Fibroblast of peridontal ligament (primary cell): ENCODE measurements around the gene WNK1.
"Not testable (repeated sequence)": the region's sequence is repeated elsewhere in the genome, so short reads cannot be mapped to it uniquely, and the experiment has no call there.

Experiments
- DNase-seq: peaks from one replicate; pipeline ENCODE4 v3.0.0-alpha.2; 2010; ENCODE audit errors: extremely low read depth

The WNK1 gene

GRCh38 chr12:911191-911826 is 158.9 kb downstream of the WNK1 start:
- DNase-seq, result no peak

- DNase-seq, result no peak
These were observed 160.3 kb downstream of the WNK1 start for GRCh38 chr12:912466-913235.

GRCh38 chr12:913919-914698 is 161.7 kb downstream of the WNK1 start:
- peak; percentile 36 for DNase-seq

GRCh38 chr12:915090-915489 is 162.7 kb downstream of the WNK1 start:
- DNase-seq, result no peak

- DNase-seq, result no peak
These were observed 163.9 kb downstream of the WNK1 start for GRCh38 chr12:916240-916639.

GRCh38 chr12:916712-917445 is 164.5 kb downstream of the WNK1 start:
- DNase-seq, result no peak

- no peak for DNase-seq
These were observed 168.3 kb downstream of the WNK1 start for GRCh38 chr12:920676-921075.

- peak; percentile 57 for DNase-seq
These were observed 169.9 kb downstream of the WNK1 start for GRCh38 chr12:922285-922684.

GRCh38 chr12:926641-927040 is 174.3 kb downstream of the WNK1 start:
- DNase-seq, result no peak

- DNase-seq, result no peak
These were observed 178.7 kb downstream of the WNK1 start for GRCh38 chr12:931060-931459.

GRCh38 chr12:931591-931990 is 179.2 kb downstream of the WNK1 start:
- DNase-seq, result no peak

GRCh38 chr12:935891-936290 is 183.5 kb downstream of the WNK1 start:
- not testable (repeated sequence) for DNase-seq

- DNase-seq, result no peak
These were observed 184.3 kb downstream of the WNK1 start for GRCh38 chr12:936377-937345.

- DNase-seq, result no peak
These were observed 186.4 kb downstream of the WNK1 start for GRCh38 chr12:938810-939209.

GRCh38 chr12:943051-943450 is 190.7 kb downstream of the WNK1 start:
- DNase-seq, result no peak

GRCh38 chr12:944211-944610 is 191.8 kb downstream of the WNK1 start:
- DNase-seq, result no peak

GRCh38 chr12:946212-946611 is 193.8 kb downstream of the WNK1 start:
- peak; percentile 9 for DNase-seq

- DNase-seq, result peak; percentile 19
These were observed 194.3 kb downstream of the WNK1 start for GRCh38 chr12:946631-947030.

GRCh38 chr12:948238-948637 is 195.9 kb downstream of the WNK1 start:
- DNase-seq, result no peak

GRCh38 chr12:949453-950191 is 197.2 kb downstream of the WNK1 start, which contains the start of gene RAD52:
TSS of gene RAD52 (minus strand) at chr12:949694. CDS start at chr12:933058, 16,636 bp downstream.
- peak; percentile 99 for DNase-seq
